Activated naive CD4-positive, alpha-beta T cell (primary cell): ENCODE measurements around the gene HIVEP2.

Experiments used
- DNase-seq, 4 experiments: peaks; one replicate each; lab custom pipeline; 2025; lab: John Stamatoyannopoulos, UW

The HIVEP2 gene

GRCh38 chr6:142857796-142858555, 87.0 kb downstream of the HIVEP2 start:
- no peak for DNase-seq

GRCh38 chr6:142857233-142857761, 87.7 kb downstream of the HIVEP2 start:
- no peak for DNase-seq

DNA sequence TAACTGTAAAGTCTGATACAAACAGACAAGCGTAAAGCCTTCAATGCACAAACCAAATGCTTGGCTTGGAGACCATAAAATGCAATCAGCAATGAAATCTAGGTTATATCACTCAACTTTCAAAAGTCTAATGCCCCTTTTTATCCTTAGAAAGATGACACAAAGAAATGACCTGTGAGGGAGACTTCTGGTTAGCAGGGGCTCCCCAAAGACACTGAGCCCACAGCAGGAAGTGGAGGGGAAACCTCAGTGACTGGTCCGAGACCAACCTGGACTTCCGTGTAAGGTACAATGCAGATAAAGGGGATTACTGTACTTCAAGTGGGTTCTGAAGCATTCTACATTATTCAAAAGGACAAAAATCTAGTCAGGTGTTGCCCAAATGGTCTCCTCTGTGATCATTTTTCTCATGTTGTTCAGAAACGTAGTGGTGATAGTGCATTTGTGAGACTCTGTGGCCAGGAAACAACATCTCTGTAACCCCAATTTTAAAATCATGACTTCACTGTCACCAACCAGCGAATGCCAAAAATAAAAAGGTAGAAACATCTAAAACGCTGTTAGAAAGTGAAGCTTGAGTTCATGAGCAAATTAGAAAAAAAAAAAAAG, 88.2 kb downstream of the HIVEP2 start:
- DNase-seq, result no peak

DNA sequence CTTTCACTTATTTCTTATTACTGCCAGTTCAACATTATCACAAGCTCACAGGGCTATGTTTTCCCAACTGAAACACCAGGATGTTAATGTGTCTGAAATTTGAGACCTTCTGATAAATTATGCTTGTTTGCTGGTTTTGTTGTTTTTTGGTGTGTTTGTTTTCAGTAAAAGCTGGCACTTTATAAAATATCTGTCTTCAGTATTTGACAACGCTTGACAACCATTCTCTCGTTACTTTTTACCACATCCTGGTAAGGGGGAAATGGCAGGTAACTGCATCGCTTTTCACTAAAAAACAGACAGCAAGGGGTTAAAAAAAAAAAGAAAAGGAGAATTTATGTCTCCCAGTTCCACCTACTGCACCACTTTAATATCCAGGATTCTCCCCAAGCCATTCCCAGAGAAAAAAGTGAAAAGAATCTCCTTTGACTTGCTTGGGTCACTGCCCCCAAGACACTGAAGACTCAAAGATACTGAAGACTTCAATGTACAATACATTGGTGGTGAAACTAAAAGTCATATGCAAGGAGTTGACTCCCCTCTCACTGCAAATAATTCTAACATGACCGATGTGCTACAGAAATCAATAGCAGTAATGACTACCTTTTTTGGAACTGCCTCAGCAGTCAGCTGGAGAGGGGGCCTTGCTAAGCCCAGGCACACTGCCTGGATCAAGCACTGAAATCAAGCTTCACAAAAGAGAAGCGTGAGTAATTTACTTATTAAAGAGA, 88.9 kb downstream of the HIVEP2 start:
- DNase-seq, result no peak

DNA sequence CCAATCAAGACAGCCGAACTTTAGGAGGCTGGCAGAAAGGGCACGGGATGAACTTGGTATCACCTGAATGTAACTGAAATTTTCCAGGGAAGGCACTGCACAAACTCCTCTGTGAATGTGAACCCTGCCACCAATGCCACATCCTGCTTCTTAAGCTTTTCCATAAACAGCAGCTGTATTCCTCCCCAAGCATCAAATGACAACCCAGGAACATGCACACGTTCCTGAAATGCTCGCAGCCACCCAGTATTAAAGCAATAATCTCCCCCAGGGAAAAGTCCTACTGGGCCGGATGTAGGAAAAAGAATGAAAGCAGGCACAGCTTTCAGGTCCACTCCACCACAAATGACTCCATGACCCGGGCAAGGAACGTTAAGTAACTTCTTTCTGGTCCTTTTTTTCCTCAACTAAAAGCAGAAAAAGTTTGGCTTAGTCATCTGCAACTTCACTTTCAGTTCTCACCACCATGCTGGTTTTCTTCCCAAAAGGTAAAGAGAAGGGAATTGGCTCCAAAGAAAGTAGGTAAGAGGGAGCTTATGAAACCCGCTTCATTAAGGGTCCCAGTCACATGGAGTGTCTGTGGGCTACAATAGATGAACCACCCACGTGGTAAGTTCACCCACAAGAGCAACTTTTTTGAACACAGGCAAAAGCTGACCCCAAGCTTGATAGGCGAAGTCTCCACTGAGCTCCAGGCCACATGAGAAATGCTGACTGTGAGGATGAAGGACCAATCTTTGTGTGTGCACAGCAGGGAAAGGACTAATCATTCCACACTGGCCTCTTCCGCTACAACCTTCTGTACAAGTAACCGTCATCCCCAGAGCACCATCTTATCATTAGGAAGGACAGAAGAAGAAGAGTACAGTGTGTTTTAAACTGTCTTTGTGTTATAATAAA, 90.1 kb downstream of the HIVEP2 start:
- no peak for DNase-seq

DNA sequence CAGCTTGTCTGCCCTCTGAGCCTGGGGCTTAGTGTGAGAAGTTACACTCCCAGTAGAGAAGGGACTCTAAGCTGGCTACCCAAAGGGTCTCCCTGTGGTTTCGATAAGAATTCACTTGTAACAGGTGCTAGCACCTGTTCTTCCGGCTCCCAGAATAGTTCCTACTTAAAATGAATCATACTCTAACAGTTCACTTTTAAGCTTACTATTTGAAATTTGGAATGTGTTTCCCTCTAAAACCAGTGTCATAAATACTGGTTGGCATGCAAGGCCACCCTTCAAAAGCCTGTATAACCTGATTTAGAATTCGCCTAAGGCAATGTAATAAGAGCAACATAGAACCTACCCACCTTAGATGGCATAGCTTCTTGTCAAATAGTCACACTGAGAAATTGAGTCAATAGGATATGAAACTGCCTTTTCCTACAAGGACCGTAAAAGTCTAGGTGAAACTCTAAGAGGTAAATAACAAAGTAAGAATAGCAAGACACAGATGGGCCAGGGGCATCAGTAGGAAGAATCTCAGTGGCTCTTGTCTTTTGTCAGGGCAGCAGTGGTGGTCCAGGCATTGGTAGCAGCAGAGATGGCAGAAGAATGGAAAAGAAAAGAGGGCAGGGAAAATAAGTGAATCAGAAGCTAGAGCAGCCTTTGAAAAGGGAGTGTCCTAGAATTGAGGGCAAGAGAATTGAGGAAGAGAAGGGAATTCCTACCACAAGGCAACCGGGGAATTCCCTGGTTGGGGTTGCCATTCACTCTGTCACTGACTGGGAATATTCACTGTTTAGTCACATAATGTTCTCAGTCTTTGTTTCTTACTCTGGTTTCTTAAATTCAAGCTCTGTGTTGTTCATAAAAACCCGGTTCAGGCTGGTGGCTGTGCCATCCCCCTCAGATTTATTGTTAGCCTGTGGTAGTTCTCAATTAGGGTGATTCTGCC, 91.5 kb downstream of the HIVEP2 start:
- no peak for DNase-seq

GRCh38 chr6:142851601-142852000, 93.4 kb downstream of the HIVEP2 start:
- DNase-seq, result no peak

- DNase-seq, result no peak
These were observed 94.1 kb downstream of the HIVEP2 start for GRCh38 chr6:142850679-142851423.

- no peak for DNase-seq
These were observed 96.0 kb downstream of the HIVEP2 start for GRCh38 chr6:142848976-142849375.

GRCh38 chr6:142848156-142848555, 96.8 kb downstream of the HIVEP2 start:
- no peak for DNase-seq

DNA sequence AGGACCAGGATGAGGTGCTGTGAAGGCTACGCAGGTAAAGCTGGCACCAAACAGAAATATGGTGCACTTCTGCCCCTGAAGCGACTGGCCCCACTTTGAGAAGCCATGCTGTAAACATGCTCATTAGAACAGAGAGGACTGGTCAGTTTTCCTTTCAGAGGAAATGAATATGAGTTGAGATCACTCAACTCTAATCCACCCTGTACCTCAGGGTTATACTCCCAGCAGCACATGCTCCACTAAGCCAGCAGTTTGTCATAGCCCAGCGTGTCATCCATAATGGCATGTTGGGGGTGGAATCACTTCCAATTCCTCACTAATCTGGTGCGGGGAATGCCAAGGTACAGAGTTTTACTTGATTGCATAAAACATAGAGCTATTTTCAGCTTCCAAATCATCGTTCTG, 98.1 kb downstream of the HIVEP2 start:
- no peak for DNase-seq

DNA sequence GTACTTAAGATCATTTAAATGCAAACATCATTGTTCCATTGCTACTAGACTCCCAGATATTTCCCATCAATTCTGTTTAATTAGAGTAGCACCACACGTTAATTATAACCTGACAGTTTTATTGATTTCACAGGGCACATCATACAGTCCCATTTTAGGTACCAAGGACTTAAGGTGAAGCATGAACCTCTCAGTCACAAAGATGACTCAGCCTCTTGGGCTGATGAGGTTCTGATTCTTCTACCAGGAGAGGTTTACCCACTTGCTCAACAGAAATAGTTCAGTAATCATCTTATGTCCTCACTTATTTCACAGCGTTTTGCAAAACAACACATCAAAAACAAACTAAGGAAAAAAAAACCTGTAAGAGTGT, 98.5 kb downstream of the HIVEP2 start:
- DNase-seq, result no peak

DNA sequence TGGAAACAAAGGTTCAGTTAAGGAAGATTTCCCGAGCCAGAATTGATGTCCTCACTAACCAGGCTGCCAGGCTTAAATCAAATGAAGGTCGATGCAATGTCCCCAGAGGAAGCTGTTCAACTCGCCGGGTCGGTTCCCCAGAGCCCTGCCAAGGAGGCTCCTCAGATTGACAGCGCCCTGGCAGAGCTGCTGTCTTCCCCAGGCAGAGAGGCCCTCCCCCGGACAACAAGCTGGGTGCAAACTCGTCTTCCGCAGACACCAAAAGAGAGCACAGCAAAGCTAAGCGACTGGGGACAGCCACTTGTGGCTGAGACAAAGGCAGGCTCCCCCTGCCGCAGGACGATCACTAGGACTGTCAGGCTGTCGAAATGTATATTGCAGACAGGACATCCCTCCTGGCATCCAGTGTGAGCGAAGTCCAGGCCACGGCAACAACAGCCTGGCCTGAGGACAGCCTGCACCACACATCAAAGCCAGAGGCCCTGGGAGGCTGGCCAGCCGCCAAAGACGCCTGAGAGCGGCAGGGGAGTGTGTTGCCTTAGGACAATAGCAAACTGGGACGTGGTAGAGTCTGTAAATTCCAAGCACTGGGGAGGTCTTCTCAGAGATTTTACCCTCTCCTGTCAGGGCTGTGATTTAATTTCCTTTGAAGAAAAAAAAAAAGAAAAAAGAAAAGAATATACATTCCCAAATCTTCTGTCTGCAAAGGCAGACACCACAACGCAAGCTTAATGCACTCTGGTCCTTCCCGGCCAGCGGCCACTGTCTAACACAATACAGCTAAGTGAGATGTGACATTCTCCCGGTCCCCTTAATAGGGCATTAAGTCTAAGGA, 99.1 kb downstream of the HIVEP2 start:
- peak in 3 of 4 experiments; percentile 18 to 55 (median 43) for DNase-seq

GRCh38 chr6:142845143-142845571, 99.8 kb downstream of the HIVEP2 start:
- no peak for DNase-seq

GRCh38 chr6:142844065-142844755, 100.8 kb downstream of the HIVEP2 start:
- DNase-seq, result no peak

- no peak for DNase-seq
These were observed 101.6 kb downstream of the HIVEP2 start for GRCh38 chr6:142843361-142843760.

GRCh38 chr6:142842418-142843261, 102.3 kb downstream of the HIVEP2 start:
- no peak for DNase-seq
